SK-MEL-5 (cell line): ENCODE measurements around the gene SYMPK. TPM values are rescaled to one million over a fixed set of nuclear protein-coding genes. Genes with fewer than 3 reads are reported as not detected.

ENCODE experiments used
- DNase-seq: peaks from one replicate; pipeline ENCODE4 v3.0.0-alpha.2; 2016; ENCODE audit warnings: low read depth, low spot score
- in situ Hi-C: cut with HindIII; loops from 2 replicates; pipeline ENCODE4 v1.10.0; 2016; ENCODE audit warnings: low sequenced_read_pairs, high pct_unique_total_duplicates, low pct_unique_long_range_greater_than_20kb
- total RNA-seq: library from RNA; depleted of rRNA; stranded (reverse); fragments of >200 nt; shearing (Covaris generic); gene quantifications from 2 replicates; pipeline ENCODE4 v1.2.3, GENCODE V29; 2014

SYMPK gene
- total RNA-seq, 1 experiment from 2014 or later, result 28.1 TPM

DNA sequence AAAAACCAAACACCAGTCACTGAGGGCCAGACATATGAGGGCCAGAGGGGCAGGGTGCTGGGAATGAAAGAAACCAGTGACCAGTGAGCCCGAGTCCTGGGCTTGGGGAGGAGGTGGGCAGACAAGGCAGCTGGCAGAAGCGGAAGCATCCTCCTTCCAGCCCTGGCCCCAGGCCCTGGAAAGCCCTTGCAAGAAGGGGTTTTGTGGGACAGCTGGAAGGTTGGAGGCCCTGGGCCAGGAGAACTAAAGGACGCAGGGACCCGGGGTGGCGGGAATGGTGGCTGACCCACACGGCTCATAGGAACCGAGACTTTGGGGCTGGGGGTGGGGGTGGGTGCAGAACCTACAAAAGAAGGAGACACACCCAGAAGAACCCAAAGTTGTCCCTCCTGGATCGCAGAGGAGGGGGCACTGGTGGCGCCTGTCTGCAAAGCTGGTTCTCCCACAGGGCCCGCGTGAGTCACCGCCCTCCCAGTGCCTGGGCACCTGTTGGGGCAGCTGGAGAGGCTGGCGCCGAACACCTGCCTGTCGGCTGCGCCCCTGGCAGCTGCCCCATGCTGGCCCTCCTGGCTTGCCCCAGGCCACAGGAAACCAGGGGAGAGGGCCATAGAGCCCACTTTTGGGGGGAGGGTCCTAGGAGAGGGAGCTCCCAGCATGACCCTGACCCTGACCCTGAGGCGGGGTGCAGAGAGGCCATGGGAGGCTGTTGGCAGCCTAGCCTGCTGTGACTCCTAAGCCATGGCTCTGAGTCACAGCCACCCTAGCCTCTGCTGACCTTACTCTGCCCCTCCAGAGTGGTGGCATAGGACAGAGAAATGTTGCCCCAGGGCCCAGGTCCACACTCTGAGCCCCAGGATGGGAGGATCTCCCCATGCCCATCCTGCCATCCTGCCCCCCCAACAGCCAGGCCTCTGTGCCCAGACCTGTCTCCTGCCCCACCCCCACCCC is 81.5 kb downstream of the SYMPK start:
- in situ Hi-C loops, result no loop called here
- DNase-seq, result no peak

DNA sequence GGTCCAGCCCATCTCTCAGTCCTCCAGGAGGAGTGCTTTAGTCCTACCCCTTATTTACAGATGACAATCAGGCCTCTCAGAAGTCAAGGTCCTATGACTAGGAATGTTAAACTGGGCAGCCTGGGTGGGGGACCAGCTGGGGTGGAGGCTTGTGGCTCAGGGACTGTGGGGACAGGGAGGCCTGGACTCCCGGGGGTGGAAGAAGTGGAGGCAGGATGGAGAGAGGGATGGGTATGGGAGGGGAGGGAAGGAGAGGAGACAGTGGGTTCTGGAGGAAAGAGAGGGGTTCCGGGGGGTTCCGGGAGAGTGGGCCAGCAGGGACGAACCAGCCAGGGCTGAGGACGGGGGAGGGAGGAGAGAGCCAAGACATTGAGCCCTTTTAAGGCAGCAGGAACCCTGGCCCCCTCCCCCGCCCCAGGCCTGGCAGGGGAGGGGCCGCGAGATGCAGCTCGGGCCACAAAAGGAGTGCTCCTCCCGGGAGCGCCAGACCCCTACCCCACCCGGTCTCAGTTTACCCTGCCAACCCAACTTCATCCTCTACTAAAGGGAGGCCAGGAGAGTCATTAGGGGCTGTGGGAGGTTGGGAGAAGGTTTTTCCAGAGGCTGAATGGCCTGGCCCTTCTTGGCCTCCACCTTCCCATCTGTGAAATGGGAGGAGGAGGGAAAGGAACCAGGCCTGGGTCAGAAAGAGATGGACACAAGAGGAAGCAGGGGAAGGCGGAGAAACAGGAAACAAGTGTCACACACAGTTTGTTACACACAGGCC is 82.3 kb downstream of the SYMPK start:
- in situ Hi-C loops, result no loop called here

DNA sequence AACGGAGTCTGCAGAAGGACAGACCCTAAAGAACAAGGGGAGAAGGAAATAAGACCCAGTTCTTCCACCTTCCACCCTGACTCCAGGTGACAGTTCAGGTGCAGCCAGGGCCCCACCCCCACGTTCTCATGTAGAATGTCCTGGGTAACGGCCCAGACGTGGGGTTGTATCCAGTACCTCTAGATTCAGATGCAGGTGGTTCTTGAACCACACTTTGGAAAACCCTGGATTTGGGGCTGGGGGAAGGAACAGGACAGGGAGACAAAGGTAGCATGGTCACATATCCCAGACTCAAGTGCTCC is 82.8 kb downstream of the SYMPK start:
- in situ Hi-C loops, result no loop called here
- no peak for DNase-seq

More for the DNA sequence above, 82.3 kb downstream of the SYMPK start:
- DNase-seq, result no peak

DNA sequence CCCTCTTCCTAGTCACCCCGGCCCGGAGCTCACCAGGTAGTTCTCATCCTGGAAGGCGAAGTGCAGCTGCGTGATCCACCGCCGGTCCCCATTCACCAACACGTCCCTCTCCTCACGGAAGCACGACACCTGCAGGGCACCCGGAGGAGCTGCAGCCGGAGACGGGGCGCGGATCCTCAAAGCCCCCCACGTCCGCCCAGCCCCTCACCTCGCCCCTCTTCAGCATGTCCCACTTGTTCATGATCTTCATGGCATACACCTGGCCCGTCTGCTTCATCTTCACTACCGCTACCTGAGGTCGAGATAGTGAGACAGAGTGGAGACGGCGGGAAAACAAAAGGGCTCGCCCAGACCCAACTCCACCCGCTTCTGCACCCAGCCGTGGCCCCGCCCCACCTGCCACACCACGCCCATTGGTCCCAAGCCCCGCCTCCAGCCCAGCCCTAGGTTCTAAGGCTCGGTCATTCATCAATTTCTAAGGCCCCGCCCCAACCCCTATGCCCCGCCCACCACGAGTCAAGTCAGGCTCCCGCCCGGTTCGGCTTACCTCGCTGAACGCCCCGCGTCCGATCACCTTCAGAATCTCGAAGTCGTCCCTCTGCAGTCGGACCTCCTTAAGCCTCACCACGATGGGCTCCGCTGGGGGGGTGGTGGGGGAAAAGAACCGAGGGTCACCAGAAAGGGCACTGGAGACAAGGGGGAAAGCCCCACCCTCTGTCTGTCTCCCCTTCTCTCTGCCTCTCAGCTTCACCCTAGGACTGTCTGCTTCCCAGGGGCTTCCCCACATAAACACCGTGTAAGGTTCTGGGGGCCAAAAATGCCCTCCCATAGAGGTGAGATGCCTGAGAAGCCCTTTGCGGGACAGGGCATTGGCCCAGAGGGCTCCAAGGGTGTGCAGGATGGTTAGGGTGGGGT is 83.5 kb downstream of the SYMPK start:
- in situ Hi-C loops, result no loop called here
- peak; percentile 85 for DNase-seq

DNA sequence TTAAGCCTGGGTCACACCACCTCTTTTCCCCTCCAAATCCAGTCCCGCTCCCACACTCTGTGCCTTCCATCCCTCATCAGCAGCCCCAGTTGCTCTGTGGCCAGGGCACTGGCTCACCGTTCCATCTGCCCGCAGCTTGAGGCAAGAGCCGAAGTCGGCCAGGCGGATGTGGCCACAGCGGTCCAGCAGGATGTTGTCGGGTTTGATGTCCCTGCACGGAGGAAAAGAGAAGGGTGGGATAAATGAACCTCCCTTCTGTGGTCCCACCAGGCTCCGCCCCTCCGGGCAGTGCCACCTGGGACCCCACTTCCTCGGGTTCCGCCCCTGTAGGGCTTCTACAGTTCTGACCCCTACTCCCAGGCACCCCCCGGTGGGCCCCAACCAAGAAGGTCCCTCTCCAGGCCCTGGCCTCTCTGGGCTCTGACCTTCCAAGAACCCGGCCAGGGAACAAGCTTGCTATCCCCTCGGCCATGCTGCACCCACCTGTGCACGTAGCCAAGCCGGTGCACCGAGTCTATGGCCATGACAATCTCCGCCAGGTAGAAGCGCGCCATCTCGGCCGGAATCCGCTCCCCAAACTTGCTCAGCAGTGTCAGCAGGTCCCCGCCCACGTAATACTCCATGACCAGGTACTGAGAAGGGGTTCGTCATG is 84.8 kb downstream of the SYMPK start:
- in situ Hi-C loops, result no loop called here
- no peak for DNase-seq

DNA sequence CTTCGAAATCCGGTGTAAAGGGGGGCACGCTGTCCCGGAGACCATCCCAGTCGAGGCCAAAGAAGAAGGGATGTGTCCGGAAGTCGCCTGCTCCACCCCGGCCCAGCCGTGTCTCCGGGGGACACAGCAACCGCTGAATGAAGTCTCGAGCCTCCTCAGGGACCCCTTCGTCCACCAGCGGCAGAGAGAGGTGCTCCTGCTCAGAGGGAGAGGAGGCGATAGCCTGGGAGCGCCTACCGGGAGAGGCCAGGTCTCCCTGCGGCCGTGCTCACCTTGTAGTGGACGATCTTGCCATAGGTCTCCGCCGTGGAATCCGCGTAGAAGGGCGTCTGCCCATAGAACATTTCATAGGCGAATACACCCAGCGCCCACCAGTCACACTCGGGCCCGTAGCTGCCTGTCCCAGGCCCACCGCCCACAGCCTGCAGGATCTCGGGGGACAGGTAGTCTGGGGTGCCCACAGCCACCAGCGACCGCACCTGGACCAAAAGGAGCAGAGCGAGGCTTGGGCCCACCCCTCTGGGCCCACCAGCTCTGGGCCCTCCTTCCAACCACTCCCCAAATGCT is 85.5 kb downstream of the SYMPK start:
- no peak for DNase-seq
- in situ Hi-C loops, result no loop called here

DNA sequence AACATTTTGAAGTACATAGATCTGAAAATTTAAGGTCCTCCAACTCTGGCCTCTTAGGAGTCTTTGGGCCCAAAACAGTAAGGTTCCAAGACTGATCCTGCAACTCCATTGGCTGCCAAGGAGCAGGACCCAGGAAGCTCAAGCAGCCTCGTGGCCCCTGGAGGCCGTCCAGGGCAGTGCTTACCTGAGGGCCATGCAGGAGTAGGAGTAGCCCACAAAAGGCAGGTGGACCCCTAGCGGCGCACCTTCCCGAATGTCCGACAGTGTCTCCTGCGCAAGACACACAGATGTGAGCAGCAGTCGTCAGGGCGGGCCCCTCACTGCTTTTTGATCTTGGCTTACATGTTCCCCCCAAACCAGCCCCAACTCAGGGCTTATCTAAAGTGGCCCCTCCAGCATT is 88.2 kb downstream of the SYMPK start:
- in situ Hi-C loops, result no loop called here
- no peak for DNase-seq

DNA sequence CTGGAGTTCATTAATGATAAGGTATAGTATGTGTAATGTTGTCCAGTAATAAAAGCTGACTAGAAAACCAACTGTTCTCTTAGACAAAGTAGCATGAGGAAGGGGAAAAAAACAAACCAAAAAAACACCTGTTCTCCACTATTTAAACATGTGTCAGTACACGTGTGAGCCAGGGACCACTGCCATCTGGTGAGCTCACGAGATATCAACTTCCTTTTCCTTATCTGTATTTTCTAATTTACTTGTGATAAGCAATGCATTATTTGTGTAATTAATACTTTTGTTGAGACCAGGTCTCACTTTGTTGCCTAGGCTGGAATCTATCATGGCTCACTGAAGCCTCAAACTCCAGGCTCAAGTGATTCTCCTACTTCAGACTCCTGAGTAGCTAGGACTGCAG is 89.6 kb downstream of the SYMPK start:
- in situ Hi-C loops, result no loop called here
- DNase-seq, result no peak

DNA sequence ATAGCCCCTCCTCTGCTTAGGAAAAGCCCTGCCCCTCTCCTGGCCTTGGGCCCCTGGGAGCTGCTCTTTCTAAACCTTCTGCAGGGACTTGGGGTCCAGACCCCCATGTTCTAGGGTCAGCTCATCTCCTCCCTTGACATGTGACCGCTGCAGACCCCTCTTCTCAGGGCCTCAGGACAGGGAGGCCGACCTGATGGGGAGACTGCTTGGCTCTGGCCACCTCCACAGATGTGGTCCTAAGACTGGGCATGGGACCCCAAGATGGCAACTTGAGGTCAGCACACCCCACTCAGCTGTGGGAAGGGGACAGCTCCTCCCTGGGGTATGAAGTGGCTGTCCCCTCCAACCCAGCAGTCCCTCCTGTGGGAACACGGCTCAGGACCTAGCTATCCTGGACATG is 90.0 kb downstream of the SYMPK start:
- in situ Hi-C loops, result no loop called here
- DNase-seq, result no peak

DNA sequence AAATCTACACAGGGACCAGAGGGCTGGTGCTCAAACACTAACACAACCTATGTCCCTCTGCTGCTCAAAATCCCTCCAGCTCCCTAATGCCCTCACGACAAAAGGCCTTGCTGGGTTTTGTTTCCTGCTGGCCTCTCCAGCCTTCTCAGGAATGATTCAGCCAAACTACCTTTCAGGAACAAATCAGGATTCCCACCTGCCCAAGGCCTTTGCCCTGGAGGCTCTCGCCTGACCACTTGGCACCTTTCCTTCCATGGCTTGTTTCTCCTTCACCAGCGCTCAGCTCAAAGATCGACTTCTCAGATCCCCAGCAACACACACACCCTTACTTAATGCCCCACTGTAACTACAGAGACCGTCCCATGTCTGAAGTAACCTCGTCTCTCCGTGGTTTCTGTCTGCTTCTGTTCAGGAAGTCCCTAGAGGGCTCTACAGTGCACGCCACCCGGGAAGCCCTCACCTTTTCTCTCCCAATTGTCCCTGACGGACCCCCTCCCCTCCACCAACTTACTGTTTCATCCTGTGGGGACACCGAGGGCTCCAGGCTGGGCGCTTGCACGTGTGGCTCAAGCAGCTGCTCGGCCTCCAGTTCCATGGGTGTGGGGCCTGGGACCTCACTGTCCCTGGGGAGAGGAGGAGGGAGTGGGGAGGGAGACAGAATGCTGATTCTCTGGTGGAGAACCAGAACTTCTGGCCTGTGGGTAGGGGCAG is 90.7 kb downstream of the SYMPK start:
- in situ Hi-C loops, result no loop called here
- no peak for DNase-seq

DNA sequence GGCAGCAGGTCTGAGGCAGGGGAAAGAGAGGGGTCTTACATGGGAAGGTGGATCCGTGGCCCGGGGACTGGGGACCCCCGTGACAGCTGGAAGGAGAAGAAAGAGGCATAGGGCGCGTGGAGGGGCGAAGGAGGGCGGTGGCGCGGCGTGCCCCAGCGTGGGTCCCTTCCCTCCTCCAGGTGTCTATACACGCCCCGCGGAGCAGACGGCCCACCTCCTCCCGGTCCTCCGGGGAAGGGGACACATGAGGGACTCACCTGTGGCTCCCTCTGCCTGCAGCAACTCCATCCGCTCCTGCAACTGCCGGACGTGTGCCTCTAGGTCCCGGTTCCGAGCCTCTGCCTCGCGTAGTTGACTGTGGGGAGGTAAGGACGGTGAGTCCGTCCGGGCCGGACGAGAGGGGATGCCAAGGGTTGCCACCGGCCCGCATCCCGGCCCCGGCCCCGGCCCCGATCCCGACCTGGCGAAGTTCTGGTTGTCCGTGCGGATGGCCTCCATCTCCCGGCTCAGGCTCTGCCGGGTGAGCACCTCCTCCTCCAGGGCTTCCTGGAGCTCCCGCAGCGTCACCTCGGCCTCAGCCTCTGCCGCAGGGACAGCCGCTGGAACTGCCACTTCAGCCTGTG is 91.5 kb downstream of the SYMPK start:
- in situ Hi-C loops, result no loop called here
- no peak for DNase-seq

DNA sequence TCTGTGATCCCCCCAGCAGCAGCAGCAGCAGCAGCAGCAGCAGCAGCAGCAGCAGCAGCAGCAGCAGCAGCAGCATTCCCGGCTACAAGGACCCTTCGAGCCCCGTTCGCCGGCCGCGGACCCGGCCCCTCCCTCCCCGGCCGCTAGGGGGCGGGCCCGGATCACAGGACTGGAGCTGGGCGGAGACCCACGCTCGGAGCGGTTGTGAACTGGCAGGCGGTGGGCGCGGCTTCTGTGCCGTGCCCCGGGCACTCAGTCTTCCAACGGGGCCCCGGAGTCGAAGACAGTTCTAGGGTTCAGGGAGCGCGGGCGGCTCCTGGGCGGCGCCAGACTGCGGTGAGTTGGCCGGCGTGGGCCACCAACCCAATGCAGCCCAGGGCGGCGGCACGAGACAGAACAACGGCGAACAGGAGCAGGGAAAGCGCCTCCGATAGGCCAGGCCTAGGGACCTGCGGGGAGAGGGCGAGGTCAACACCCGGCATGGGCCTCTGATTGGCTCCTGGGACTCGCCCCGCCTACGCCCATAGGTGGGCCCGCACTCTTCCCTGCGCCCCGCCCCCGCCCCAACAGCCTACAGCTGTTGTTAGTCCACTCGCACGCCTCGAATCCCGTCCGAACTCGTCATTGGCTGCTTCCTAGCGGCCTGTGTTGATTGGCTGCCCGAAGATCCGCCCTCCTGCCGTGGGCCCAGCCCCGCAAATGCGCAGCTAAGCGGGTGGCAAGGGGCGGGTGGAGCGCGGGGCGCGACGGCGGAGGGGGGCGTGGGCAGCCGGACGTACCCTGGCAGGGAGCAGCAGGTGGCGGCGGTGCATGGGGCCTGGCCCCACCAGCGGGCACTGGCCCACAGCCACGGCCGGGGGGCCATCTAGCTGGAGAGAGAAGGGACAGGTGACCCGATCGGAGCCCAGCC is 92.5 kb downstream of the SYMPK start:
- in situ Hi-C loops, result no loop called here
- peak; percentile 98 for DNase-seq

DNA sequence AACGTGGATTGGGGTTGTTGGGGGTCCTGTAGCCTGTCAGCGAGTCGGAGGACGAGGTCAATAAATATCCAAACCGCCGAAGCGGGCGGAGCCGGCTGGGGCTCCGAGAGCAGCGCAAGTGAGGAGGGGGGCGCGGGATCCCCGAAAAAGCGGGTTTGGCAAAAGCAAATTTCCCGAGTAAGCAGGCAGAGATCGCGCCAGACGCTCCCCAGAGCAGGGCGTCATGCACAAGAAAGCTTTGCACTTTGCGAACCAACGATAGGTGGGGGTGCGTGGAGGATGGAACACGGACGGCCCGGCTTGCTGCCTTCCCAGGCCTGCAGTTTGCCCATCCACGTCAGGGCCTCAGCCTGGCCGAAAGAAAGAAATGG is 93.1 kb downstream of the SYMPK start:
- in situ Hi-C loops, result no loop called here

DNA sequence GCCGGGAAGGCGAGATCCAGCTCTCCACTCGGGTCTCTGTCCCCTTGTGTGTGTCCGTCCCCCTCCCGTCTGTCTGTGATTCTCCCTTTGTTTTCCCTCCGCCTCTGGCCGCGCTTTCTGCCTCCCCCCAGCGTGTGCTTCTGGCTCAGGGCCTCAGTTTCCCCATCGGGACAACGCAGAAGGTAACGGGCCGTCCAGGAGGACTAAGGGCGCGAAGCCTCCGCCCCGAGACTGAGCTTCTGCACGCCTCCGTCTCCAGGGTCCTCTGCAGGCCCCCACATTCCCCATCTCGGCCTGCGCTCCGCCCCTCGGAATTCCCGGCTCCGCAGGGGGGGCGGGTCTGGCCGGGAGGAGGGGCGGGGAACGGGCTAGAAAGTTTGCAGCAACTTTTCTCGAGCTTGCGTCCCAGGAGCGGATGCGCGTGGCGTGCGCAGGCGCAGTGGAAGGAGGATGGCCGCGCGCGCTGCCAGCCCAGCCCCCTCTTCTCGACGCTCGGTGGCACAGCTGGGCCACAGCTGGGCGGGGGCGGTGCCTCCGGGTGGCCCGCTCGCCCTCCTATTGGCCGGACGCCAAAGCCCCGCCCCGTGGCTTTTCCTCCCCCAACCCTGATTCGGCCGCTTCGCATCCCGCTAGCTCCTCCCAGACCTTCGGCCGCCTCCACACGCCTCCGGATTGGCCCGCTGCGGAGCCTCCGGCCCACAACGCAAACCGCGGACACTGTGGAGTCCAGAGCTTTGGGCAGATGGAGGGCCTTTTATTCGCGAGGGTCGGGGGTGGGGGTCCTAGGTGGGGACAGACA is 93.8 kb downstream of the SYMPK start, which contains the start of gene SIX5:
SIX5 (minus strand) TSS at position 269 of the 799 bp plus-strand sequence. CDS start 408 bp downstream, outside the sequence.
- in situ Hi-C loops, result no loop called here

More for the DNA sequence above, 93.1 kb downstream of the SYMPK start:
- peak; percentile 35 for DNase-seq

DNA sequence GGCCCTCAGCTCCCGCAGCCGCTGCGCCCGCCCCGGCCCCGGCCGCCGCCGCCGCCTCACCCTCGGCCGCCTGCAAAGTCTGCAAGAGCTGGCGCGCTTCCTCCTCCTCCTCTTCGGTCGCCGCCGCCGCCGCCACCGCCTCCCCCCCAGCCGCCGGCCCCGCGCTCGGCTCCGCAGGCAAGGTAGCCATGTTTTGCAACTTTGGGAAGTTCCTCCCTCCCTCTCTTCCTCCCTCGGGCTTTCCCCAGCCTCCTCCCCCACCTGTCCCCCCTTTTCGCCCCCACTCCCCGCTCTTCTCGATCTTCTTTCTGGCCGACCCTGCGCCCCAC is 94.3 kb downstream of the SYMPK start:
- DNase-seq, result no peak
- in situ Hi-C loops, result no loop called here

More for the DNA sequence above, 93.8 kb downstream of the SYMPK start, which contains the start of gene SIX5:
- peak; percentile 97 for DNase-seq
